ENCODE results near the gene PPP1R9B. TPM values are rescaled to one million over a fixed set of nuclear protein-coding genes. Genes with fewer than 3 reads are reported as not detected.

Gene PPP1R9B
- total RNA-seq, 4 donors from 2014 or later, result 23.3 to 38.1 (median 30.8) TPM

GRCh38 chr17:50176559-50177357 lies 26.3 kb upstream of the PPP1R9B start:
- Histone ChIP-seq H3K9me3 (no peaks in the 10 kb centered on the region), H3K4me1 (peaks cover 0 to 74% (median 38%) of the 10 kb centered on the region in 3 donors), H3K27ac (peak overlapping the region; percentile 61 to 87 (median 86)), H3K36me3 (peaks cover 0 to 10% of the 10 kb centered on the region in 2 donors), H3K27me3 (no peaks in the 10 kb centered on the region), H3K4me3 (no peak overlapping the region)
- no peak for ATAC-seq
- TF ChIP-seq EP300 (IDR thresholded peaks at IDR 0.05) (no peak), CTCF (IDR thresholded peaks at IDR 0.05) (peak in 2 of 4 experiments; percentile 19 to 20), POLR2AphosphoS5 (IDR thresholded peaks at IDR 0.05) (no peak)
- 62 to 92% methylated on average over 4 to 6 of the region's 20 CpGs for WGBS, 2 donors (ENCODE audit: low coverage in 1 of 2)

GRCh38 chr17:50175035-50175807 lies 24.7 kb upstream of the PPP1R9B start:
- H3K4me1 ChIP-seq, result peaks cover 0 to 70% (median 38%) of the 10 kb centered on the region in 3 donors

GRCh38 chr17:50174444-50174843 lies 24.0 kb upstream of the PPP1R9B start:
- Histone ChIP-seq H3K4me1 (peaks cover 0 to 78% (median 39%) of the 10 kb centered on the region in 3 donors), H3K27ac (peak overlapping the region in 3 of 4 donors; percentile 86 to 88 (median 87)), H3K9me3 (no peaks in the 10 kb centered on the region), H3K27me3 (no peaks in the 10 kb centered on the region), H3K36me3 (peaks cover 0 to 31% of the 10 kb centered on the region in 2 donors), H3K4me3 (no peak overlapping the region)
- ATAC-seq, result no peak
- WGBS, 2 donors (ENCODE audit: low coverage in 1 of 2), result 67 to 100% methylated on average over 3 of the region's 6 CpGs
- TF ChIP-seq POLR2A (IDR thresholded peaks at IDR 0.05) (no peak), EP300 (IDR thresholded peaks at IDR 0.05) (no peak)

More at GRCh38 chr17:50175035-50175807, 24.7 kb upstream of the PPP1R9B start:
- TF ChIP-seq CTCF (IDR thresholded peaks at IDR 0.05) (no peak), EP300 (IDR thresholded peaks at IDR 0.05) (no peak), POLR2AphosphoS5 (IDR thresholded peaks at IDR 0.05) (no peak), POLR2A (IDR thresholded peaks at IDR 0.05) (no peak)
- H3K36me3 ChIP-seq, result peaks cover 0 to 26% of the 10 kb centered on the region in 2 donors
- no peaks in the 10 kb centered on the region for H3K27me3 ChIP-seq
- WGBS, 2 donors (ENCODE audit: low coverage in 1 of 2), result 20% methylated on average over 1 of the region's 16 CpGs; no CpG with 5 or more reads in 1 of the 2 donors
- H3K4me3 ChIP-seq, result no peak overlapping the region
- no peak for ATAC-seq
- no peaks in the 10 kb centered on the region for H3K9me3 ChIP-seq
- peak overlapping the region; percentile 61 to 87 (median 86) for H3K27ac ChIP-seq

- peak; percentile 43 for ATAC-seq
- Histone ChIP-seq H3K9me3 (no peaks in the 10 kb centered on the region), H3K27ac (peak overlapping the region; percentile 58 to 88 (median 86)), H3K4me3 (no peak overlapping the region), H3K4me1 (peaks cover 0 to 81% (median 43%) of the 10 kb centered on the region in 3 donors), H3K36me3 (peaks cover 0 to 31% of the 10 kb centered on the region in 2 donors), H3K27me3 (no peaks in the 10 kb centered on the region)
- 18 to 22% methylated on average over 3 to 4 of the region's 10 CpGs for WGBS, 2 donors (ENCODE audit: low coverage in 1 of 2)
- peak; percentile 49 for TF ChIP-seq POLR2AphosphoS5 (IDR thresholded peaks at IDR 0.05)
- TF ChIP-seq POLR2A (IDR thresholded peaks at IDR 0.05), result no peak
Measured at GRCh38 chr17:50173335-50173941, 23.0 kb upstream of the PPP1R9B start.

- Histone ChIP-seq H3K4me1 (peaks cover 0 to 81% (median 39%) of the 10 kb centered on the region in 3 donors), H3K4me3 (no peak overlapping the region), H3K9me3 (no peaks in the 10 kb centered on the region), H3K36me3 (peaks cover 0 to 31% of the 10 kb centered on the region in 2 donors), H3K27me3 (no peaks in the 10 kb centered on the region), H3K27ac (peak overlapping the region; percentile 58 to 88 (median 86))
- WGBS, 2 donors (ENCODE audit: low coverage in 1 of 2), result 61 to 71% methylated on average over 6 of the region's 6 CpGs
- no peak for ATAC-seq
- no peak for TF ChIP-seq EP300 (IDR thresholded peaks at IDR 0.05)
- TF ChIP-seq POLR2AphosphoS5 (IDR thresholded peaks at IDR 0.05), result no peak
- no peak for TF ChIP-seq POLR2A (IDR thresholded peaks at IDR 0.05)
- TF ChIP-seq CTCF (IDR thresholded peaks at IDR 0.05), result no peak
Measured at GRCh38 chr17:50172936-50173334, 22.5 kb upstream of the PPP1R9B start.
